Panc1 (cell line): ENCODE measurements around the gene C21orf91.

Experiments used
- CTCF ChIP-seq: fragments of 450-650 bp; IDR thresholded peaks from 2 replicates; pipeline ENCODE4 v1.5.1; 2017; ENCODE audit warnings: mild to moderate bottlenecking
- POLR2AphosphoS5 ChIP-seq: IDR thresholded peaks from 2 replicates; pipeline ENCODE4 v1.6.1; 2012; ENCODE audit warnings: mild to moderate bottlenecking, low read depth, low read length, moderate library complexity
- TCF7L2 ChIP-seq: IDR thresholded peaks from 2 replicates; pipeline ENCODE4 v1.6.1; 2011; ENCODE audit warnings: mild to moderate bottlenecking, low read depth, low read length, inconsistent platforms

- TF ChIP-seq CTCF (no peak), POLR2AphosphoS5 (no peak), TCF7L2 (no peak)
Measured at GRCh38 chr21:17742181-17742580, 77.0 kb downstream of the C21orf91 start.
